Duodenal mucosa (tissue), 2 donors: ENCODE results near the gene UMAD1.
"Not testable (repeated sequence)": the region's sequence is repeated elsewhere in the genome, so short reads cannot be mapped to it uniquely, and the experiment has no call there.

ENCODE experiments used
- H3K27ac ChIP-seq: one replicate; pipeline ENCODE4 v1.7.0; 2013; ENCODE audit warnings: low read depth, low read length
- H3K27me3 ChIP-seq, 2 donors: one replicate each; pipeline ENCODE4 v1.7.0; 2013; ENCODE audit warnings: low read length in 2 of 2, control low read depth in 1 of 2; ENCODE audit not compliant: insufficient read depth in 2 of 2, control insufficient read depth in 1 of 2
- H3K36me3 ChIP-seq, 2 donors: one replicate each; pipeline ENCODE4 v1.7.0; 2013; ENCODE audit warnings: low read length in 2 of 2, control low read depth in 1 of 2; ENCODE audit not compliant: insufficient read depth in 2 of 2, control insufficient read depth in 1 of 2
- H3K4me1 ChIP-seq, 2 donors: one replicate each; pipeline ENCODE4 v1.7.0; 2013; ENCODE audit warnings: low read length in 2 of 2, control low read depth in 1 of 2; ENCODE audit not compliant: insufficient read depth in 2 of 2, control insufficient read depth in 1 of 2
- H3K4me3 ChIP-seq, 2 donors: one replicate each; pipeline ENCODE4 v1.7.0; 2013; ENCODE audit warnings: low read length in 2 of 2, low read depth in 1 of 2
- H3K9ac ChIP-seq, 2 donors: one replicate each; pipeline ENCODE4 v1.7.0; 2013; ENCODE audit warnings: low read length in 2 of 2, low read depth in 1 of 2
- H3K9me3 ChIP-seq, 2 donors: one replicate each; pipeline ENCODE4 v1.7.0; 2013; ENCODE audit warnings: low read length in 2 of 2, control low read depth in 1 of 2; ENCODE audit not compliant: control insufficient read depth in 1 of 2

The UMAD1 gene

GRCh38 chr7:7651479-7651878, 10.9 kb downstream of the UMAD1 start:
- Histone ChIP-seq H3K27me3 (no peaks in the 10 kb centered on the region), H3K27ac (no peak overlapping the region), H3K36me3 (no peaks in the 10 kb centered on the region), H3K9me3 (no peaks in the 10 kb centered on the region), H3K4me1 (no peaks in the 10 kb centered on the region), H3K4me3 (no peak overlapping the region), H3K9ac (no peak overlapping the region)

GRCh38 chr7:7652798-7653540, 12.4 kb downstream of the UMAD1 start:
- no peaks in the 10 kb centered on the region for H3K27me3 ChIP-seq
- no peaks in the 10 kb centered on the region for H3K36me3 ChIP-seq
- no peak overlapping the region for H3K4me3 ChIP-seq
- no peak overlapping the region for H3K27ac ChIP-seq
- no peak overlapping the region for H3K9ac ChIP-seq
- no peaks in the 10 kb centered on the region for H3K9me3 ChIP-seq
- H3K4me1 ChIP-seq, result no peaks in the 10 kb centered on the region

DNA sequence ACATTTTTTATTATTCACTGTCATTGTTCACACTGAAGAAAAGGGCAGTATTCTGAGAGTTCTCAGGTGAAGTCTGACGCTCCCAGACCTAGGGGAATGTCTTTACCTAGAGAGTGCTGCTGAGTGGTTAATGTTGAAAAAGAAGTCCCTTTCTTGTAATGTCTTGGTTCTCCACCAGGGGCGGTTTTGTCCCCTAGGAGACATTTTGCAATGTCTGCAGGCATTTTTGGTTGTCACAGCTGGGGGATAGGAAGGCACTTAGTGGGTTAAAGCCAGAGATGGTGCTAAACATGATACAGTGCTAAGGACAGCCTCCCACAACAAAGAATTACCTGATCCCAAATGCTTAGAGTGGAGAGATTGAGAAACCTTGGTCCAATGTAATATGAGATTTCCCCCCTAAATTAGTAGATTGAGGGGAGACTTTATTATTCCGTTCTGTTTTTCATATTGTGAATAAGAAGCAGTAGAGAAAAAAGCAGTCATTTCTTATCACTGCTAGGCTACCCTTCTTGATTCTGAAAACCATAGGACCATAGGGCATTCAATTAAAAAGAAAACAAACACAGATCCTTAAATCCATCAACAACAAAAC, 13.1 kb downstream of the UMAD1 start:
- Histone ChIP-seq H3K9me3 (no peaks in the 10 kb centered on the region), H3K27ac (no peak overlapping the region), H3K27me3 (no peaks in the 10 kb centered on the region), H3K4me1 (no peaks in the 10 kb centered on the region), H3K4me3 (no peak overlapping the region), H3K36me3 (no peaks in the 10 kb centered on the region), H3K9ac (no peak overlapping the region)

GRCh38 chr7:7654964-7655715, 14.6 kb downstream of the UMAD1 start:
- H3K4me3 ChIP-seq, result no peak overlapping the region
- H3K36me3 ChIP-seq, result no peaks in the 10 kb centered on the region
- no peak overlapping the region for H3K9ac ChIP-seq
- H3K27me3 ChIP-seq, result no peaks in the 10 kb centered on the region
- no peaks in the 10 kb centered on the region for H3K9me3 ChIP-seq
- H3K27ac ChIP-seq, result no peak overlapping the region
- no peaks in the 10 kb centered on the region for H3K4me1 ChIP-seq

GRCh38 chr7:7656459-7656858, 15.9 kb downstream of the UMAD1 start:
- H3K27me3 ChIP-seq, result not testable (repeated sequence)

DNA sequence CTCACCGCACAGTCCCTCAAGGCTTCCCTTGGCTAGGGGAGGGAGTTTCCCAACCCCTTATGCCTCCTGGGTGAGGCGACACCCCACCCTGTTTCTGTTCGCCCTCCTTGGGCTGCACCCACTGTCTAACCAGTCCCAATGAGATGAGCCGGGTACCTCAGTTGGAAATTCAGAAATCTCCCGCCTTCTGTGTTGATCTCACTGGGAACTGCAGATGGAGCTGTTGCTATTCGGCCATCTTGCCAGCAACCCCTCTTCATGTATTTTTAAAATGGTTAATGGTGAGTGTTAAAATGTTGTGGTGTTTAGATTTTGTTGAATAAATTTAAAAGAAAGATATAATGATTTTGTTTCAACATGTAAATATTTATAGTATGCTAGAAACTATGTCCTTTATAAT, 22.0 kb downstream of the UMAD1 start:
- Histone ChIP-seq H3K27me3 (no peaks in the 10 kb centered on the region), H3K9ac (no peak overlapping the region), H3K27ac (no peak overlapping the region), H3K4me1 (no peaks in the 10 kb centered on the region), H3K4me3 (no peak overlapping the region), H3K9me3 (no peaks in the 10 kb centered on the region), H3K36me3 (no peaks in the 10 kb centered on the region)

More at GRCh38 chr7:7656459-7656858, 15.9 kb downstream of the UMAD1 start:
- H3K4me3 ChIP-seq, H3K9ac ChIP-seq, H3K36me3 ChIP-seq, H3K27ac ChIP-seq, H3K4me1 ChIP-seq, H3K9me3 ChIP-seq: not testable (repeated sequence)

- Histone ChIP-seq H3K27me3 (no peaks in the 10 kb centered on the region), H3K4me3 (no peak overlapping the region), H3K27ac (no peak overlapping the region), H3K9me3 (no peaks in the 10 kb centered on the region), H3K4me1 (no peaks in the 10 kb centered on the region), H3K36me3 (no peaks in the 10 kb centered on the region), H3K9ac (no peak overlapping the region)
Measured at GRCh38 chr7:7664291-7664690, 23.7 kb downstream of the UMAD1 start.

DNA sequence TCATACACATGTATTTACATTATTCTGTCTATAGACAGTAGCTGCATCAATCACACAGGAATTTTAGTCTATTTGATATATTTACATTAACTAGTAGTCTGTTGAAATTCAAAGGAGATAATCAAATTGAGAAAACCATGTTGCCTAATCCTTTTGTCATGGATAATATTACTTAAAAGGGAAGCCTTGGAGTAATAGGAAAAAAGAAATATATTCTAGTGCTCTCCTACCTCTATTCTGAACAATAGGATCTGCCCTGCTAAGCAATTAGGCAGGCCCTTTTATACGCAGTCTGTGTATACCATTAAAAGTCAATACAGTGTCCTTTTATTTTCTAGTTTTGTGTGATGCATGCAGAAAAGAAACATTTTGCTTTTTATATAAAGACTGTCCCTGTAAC, 24.5 kb downstream of the UMAD1 start:
- no peaks in the 10 kb centered on the region for H3K27me3 ChIP-seq
- no peak overlapping the region for H3K27ac ChIP-seq
- no peaks in the 10 kb centered on the region for H3K4me1 ChIP-seq
- no peak overlapping the region for H3K9ac ChIP-seq
- no peaks in the 10 kb centered on the region for H3K9me3 ChIP-seq
- no peaks in the 10 kb centered on the region for H3K36me3 ChIP-seq
- no peak overlapping the region for H3K4me3 ChIP-seq

DNA sequence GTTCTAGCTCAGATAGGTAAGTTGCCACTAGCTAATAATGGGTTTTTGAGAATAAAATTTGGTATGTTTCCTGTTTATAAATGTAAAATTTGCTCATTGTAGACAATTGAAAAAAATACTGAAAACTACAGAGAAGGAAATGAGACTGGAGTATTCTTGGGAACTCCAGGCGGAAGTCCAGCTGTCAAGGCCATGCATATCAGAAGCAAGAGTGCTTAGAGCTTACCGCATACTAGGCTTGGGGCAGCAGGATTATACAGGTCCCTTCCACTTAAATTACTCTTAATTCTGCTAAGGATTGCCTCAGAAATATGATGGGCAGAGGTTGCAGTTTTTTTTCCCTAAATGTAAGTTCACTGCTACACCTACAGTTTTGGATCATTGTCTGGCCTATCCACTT, 26.6 kb downstream of the UMAD1 start:
- H3K27me3 ChIP-seq, result no peaks in the 10 kb centered on the region
- no peaks in the 10 kb centered on the region for H3K36me3 ChIP-seq
- no peak overlapping the region for H3K4me3 ChIP-seq
- no peaks in the 10 kb centered on the region for H3K9me3 ChIP-seq
- no peak overlapping the region for H3K27ac ChIP-seq
- no peaks in the 10 kb centered on the region for H3K4me1 ChIP-seq
- H3K9ac ChIP-seq, result no peak overlapping the region

- Histone ChIP-seq H3K4me3 (no peak overlapping the region), H3K9ac (no peak overlapping the region), H3K4me1 (no peaks in the 10 kb centered on the region), H3K36me3 (no peaks in the 10 kb centered on the region), H3K27me3 (no peaks in the 10 kb centered on the region), H3K27ac (no peak overlapping the region), H3K9me3 (no peaks in the 10 kb centered on the region)
Measured at GRCh38 chr7:7668706-7669105, 28.2 kb downstream of the UMAD1 start.
